Measurements from ENCODE around the gene CCL28.
"Not testable (repeated sequence)": the region's sequence is repeated elsewhere in the genome, so short reads cannot be mapped to it uniquely, and the experiment has no call there.

The CCL28 gene, protein sequence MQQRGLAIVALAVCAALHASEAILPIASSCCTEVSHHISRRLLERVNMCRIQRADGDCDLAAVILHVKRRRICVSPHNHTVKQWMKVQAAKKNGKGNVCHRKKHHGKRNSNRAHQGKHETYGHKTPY

DNA sequence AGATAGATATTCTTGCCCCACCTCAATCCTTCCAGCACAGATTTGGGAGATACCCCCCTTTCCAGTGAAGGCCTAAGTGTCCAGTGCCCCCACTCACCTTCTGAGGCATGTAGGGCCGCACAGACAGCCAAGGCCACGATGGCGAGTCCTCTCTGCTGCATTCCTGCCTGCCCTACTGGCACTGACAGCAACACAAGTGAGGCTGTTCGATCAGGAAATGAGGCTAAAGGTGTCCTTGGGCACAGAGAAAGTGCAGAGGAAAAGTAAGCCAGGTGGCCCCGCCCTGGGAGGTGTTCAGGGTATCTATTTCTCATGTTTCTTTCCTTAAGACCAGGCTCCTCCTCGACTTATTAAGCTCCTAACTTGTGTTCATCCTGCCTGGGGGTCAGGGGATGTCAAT is at the start of gene CCL28:
Gene CCL28, minus strand, starts transcription at position 236 of the 400 bp plus-strand sequence. Its CDS starts 75 bp downstream, at position 161.
- Histone ChIP-seq H3K4me1 (ENCODE audit: insufficient read depth, low read length) (no peaks in the 10 kb centered on the region), H3K9me3 (ENCODE audit: low read length) (no peaks in the 10 kb centered on the region), H3K4me3 (ENCODE audit: low read length) (no peak within 1 kb of the TSS), H3K36me3 (ENCODE audit: insufficient read depth, low read length) (no peaks in the 10 kb centered on the region), H2AFZ (ENCODE audit: low read depth, low read length) (no peak within 1 kb of the TSS), H3K27me3 (ENCODE audit: insufficient read depth, low read length) (no peaks in the 10 kb centered on the region)

DNA sequence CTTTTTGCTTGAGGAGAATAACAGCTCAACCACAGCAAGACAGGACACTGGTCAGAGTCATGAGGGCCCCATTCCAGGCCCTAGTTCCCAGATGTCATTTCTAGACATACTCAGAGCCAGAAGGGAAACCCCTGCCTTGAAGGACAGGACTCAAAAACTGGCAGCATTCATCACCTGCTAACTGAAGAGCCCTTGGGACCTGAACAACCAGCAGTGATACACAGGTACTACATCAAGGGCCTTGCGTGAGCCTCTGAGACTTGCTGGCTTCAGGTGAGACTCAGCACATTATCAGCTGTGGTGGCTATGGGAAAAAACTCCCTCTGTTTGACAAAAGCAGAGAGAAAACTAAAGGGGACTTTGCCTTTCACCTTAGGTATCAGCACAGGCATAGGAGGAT is 48.9 kb upstream of the CCL28 start:
- Histone ChIP-seq H3K4me1 (ENCODE audit: insufficient read depth, low read length) (no peaks in the 10 kb centered on the region), H2AFZ (ENCODE audit: low read depth, low read length) (no peak overlapping the region), H3K27me3 (ENCODE audit: insufficient read depth, low read length) (no peaks in the 10 kb centered on the region), H3K4me3 (ENCODE audit: low read length) (no peak overlapping the region), H3K9me3 (ENCODE audit: low read length) (peaks cover 20% of the 10 kb centered on the region), H3K36me3 (ENCODE audit: insufficient read depth, low read length) (no peaks in the 10 kb centered on the region)

DNA sequence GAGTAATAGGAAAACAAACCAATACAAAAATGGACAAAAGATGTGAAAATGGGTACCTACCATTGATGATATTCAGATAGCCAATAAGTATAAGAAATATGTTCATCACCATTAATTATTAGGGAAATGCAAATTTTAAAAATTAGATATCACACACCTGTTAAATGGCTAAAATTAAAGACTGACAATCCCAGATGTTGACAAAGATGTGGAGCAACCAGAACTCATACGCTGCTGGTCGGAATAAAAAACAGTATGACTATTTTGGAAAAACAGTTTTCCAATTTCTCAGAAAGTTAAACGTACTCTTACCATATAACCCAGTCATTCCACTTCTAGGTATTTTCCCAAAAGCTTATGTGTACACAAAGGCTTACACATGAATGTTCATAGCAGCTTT is 44.4 kb upstream of the CCL28 start:
- H3K4me1 ChIP-seq (ENCODE audit: insufficient read depth, low read length), result no peaks in the 10 kb centered on the region
- H2AFZ ChIP-seq (ENCODE audit: low read depth, low read length), result no peak overlapping the region
- H3K27me3 ChIP-seq (ENCODE audit: insufficient read depth, low read length), result no peaks in the 10 kb centered on the region
- peaks cover 17% of the 10 kb centered on the region for H3K9me3 ChIP-seq (ENCODE audit: low read length)
- H3K36me3 ChIP-seq (ENCODE audit: insufficient read depth, low read length), result no peaks in the 10 kb centered on the region
- no peak overlapping the region for H3K4me3 ChIP-seq (ENCODE audit: low read length)

DNA sequence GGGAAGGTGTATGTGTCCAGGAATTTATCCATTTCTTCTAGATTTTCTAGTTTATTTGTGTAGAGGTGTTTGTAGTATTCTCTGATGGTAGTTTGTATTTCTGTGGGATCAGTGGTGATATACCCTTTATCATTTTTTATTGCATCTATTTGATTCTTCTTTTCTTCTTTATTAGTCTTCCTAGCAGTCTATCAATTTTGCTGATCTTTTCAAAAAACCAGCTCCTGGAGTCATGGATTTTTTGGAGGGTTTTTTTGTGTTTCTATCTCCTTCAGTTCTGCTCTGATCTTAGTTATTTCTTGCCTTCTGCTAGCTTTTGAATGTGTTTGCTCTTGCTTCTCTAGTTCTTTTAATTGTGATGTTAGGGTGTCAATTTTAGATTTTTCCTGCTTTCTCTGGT is 29.4 kb upstream of the CCL28 start:
- not testable (repeated sequence) for H3K27me3 ChIP-seq (ENCODE audit: insufficient read depth, low read length); H3K4me3 ChIP-seq (ENCODE audit: low read length); H3K36me3 ChIP-seq (ENCODE audit: insufficient read depth, low read length); H3K4me1 ChIP-seq (ENCODE audit: insufficient read depth, low read length); H3K9me3 ChIP-seq (ENCODE audit: low read length); H2AFZ ChIP-seq (ENCODE audit: low read depth, low read length)

DNA sequence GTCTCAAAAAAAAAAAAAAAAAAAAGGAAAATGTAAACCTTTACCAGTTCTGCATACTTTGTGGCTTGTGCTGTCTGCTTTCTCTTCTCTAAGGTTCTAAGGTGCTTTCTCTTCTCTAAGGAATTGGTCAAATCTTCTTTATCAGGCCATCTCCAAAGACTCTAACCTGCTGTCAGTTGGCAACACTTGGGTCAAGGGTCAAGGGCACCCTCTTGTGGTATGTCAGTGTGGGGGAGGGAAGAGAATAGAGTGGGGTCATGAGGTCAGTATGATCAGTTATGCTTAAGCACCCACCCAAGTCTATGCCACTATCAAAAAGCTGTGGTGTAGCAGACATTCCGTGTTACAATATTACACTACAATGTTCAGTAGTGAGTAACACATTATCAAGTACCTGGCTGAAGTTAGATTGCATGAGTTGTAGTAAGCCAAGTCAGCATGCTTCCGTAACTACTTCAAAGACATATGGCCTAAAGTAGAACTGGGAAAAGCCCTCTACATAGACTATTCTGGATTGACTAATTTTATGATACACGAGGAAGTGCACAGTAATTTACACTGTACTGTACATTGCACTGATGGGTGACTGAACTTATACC is 25.0 kb upstream of the CCL28 start:
- H3K36me3 ChIP-seq (ENCODE audit: insufficient read depth, low read length), result no peaks in the 10 kb centered on the region
- H3K4me3 ChIP-seq (ENCODE audit: low read length), result no peak overlapping the region
- H3K4me1 ChIP-seq (ENCODE audit: insufficient read depth, low read length), result no peaks in the 10 kb centered on the region
- H3K27me3 ChIP-seq (ENCODE audit: insufficient read depth, low read length), result no peaks in the 10 kb centered on the region
- H3K9me3 ChIP-seq (ENCODE audit: low read length), result no peaks in the 10 kb centered on the region
- no peak overlapping the region for H2AFZ ChIP-seq (ENCODE audit: low read depth, low read length)

DNA sequence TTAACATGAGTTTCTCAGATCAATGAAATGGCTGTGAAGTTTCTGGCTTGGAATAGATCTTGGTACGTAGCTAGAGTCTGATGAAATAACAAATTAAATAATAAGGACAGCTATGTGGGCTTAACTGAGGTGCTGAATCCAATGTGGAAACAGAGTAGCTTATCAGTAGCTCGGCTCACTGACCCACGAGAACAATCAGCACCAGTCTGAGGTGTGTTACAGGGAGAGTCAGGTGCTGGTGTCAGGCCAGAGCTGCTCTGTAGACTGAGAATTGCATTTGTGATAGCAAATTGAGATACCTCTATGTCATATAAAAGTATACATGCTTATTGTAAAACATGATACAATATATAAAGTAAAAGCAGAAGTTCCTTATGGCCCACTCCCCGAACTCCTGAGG is 21.2 kb upstream of the CCL28 start:
- no peaks in the 10 kb centered on the region for H3K9me3 ChIP-seq (ENCODE audit: low read length)
- no peaks in the 10 kb centered on the region for H3K27me3 ChIP-seq (ENCODE audit: insufficient read depth, low read length)
- H3K36me3 ChIP-seq (ENCODE audit: insufficient read depth, low read length), result no peaks in the 10 kb centered on the region
- H3K4me3 ChIP-seq (ENCODE audit: low read length), result no peak overlapping the region
- H3K4me1 ChIP-seq (ENCODE audit: insufficient read depth, low read length), result no peaks in the 10 kb centered on the region
- H2AFZ ChIP-seq (ENCODE audit: low read depth, low read length), result no peak overlapping the region

DNA sequence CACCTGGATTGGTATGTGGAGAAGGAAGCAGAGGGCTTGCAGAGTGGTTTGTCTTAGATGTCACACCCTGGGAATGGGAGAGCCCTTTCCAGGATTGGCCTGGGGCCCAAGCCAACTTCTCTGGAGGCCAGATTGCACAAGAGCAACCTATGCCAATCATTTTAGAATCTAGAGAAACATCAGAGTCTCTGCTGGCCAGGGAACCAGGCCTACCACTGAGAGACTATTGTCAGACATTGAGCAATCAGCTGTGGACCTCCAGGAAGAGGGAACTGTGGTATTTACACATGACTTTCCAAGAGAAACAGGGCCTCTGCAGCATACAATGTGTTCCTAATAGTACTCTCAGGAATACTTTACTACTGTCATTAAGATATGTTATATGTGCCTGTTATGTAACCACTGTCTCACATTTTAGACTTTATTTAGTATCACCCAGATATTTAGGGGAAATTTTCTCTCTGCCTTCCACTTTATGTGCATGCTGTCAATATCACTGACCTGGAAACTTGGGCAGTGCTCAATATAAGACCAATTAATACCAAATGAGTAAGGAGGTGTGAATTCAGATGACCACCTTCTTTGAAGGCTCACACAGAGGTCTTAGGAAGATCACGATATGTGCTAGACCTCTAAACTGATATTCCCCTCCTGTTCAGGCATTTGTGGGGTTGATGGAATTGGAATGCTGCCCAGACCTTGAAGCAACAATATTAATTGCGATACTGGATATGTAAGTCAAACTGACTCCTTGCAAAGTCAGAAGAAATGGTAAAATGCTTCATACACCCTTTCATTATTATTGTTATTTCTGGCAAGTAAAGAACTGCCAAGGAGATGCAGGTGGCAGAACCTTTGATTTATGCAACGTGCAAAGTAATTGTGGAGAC is 20.5 kb upstream of the CCL28 start:
- H3K36me3 ChIP-seq (ENCODE audit: insufficient read depth, low read length), result no peaks in the 10 kb centered on the region
- no peaks in the 10 kb centered on the region for H3K4me1 ChIP-seq (ENCODE audit: insufficient read depth, low read length)
- H3K9me3 ChIP-seq (ENCODE audit: low read length), result no peaks in the 10 kb centered on the region
- no peak overlapping the region for H3K4me3 ChIP-seq (ENCODE audit: low read length)
- H3K27me3 ChIP-seq (ENCODE audit: insufficient read depth, low read length), result no peaks in the 10 kb centered on the region
- no peak overlapping the region for H2AFZ ChIP-seq (ENCODE audit: low read depth, low read length)

DNA sequence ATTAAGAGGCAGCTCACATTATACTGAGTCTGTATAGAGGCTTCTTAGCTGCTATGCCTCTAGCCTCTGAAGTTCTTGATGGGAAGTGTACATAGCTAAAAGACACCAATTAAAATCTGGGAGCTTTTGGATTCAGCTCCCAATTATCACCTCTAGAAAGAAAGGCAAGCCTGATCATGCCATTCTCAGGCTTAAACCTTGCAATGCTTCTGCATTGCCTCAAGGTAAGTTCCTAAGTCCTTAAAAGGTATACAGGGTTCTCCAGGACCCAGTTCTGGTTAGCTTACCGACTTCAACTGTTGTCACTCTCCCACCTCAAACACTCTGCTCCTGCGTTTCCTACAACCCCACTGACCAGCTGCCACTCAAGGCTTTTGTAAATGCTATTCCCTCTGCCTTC is 17.5 kb upstream of the CCL28 start:
- no peaks in the 10 kb centered on the region for H3K27me3 ChIP-seq (ENCODE audit: insufficient read depth, low read length)
- H3K4me3 ChIP-seq (ENCODE audit: low read length), result no peak overlapping the region
- no peaks in the 10 kb centered on the region for H3K4me1 ChIP-seq (ENCODE audit: insufficient read depth, low read length)
- no peaks in the 10 kb centered on the region for H3K36me3 ChIP-seq (ENCODE audit: insufficient read depth, low read length)
- H3K9me3 ChIP-seq (ENCODE audit: low read length), result peaks cover 4% of the 10 kb centered on the region
- no peak overlapping the region for H2AFZ ChIP-seq (ENCODE audit: low read depth, low read length)

DNA sequence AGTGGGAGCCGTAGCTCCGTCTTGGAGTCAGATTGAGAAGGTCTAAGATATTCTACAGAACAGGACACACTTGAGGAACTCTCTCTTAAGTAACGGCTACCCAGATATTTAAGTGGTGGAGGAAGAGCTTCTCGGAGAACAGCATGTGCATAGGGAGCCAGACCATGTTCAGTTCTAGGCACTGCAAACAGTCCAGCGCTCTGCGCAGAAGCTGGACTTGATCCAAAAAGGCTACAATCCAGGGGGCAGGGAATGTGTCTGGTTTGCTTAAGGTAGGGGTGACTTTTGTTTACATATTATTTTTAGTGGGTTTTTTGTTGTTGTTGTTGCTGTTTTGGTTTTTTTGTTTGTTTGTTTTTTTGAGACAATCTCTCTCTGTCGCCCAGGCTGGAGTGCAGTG is 16.8 kb upstream of the CCL28 start:
- Histone ChIP-seq H3K9me3 (ENCODE audit: low read length) (peaks cover 4% of the 10 kb centered on the region), H3K4me1 (ENCODE audit: insufficient read depth, low read length) (no peaks in the 10 kb centered on the region), H3K4me3 (ENCODE audit: low read length) (no peak overlapping the region), H3K27me3 (ENCODE audit: insufficient read depth, low read length) (no peaks in the 10 kb centered on the region), H2AFZ (ENCODE audit: low read depth, low read length) (no peak overlapping the region), H3K36me3 (ENCODE audit: insufficient read depth, low read length) (no peaks in the 10 kb centered on the region)

DNA sequence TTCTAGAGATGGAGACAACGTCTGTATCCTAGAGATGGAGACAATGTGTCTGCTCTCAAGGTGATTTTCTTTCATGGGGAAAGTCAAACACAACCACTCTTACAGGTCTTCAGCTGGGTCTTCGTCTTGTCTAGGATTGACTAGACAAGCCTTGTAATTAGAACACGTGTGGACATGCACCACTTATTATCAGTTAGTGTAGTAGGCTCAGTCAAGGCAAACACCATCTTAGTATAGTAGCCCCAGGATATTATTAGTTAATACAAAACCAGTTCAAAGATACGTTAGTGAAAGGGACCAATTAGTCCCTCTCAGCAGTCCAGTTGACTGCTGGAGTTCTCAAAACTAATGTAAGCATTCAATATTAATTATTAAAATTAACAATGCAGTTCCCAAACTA is 15.1 kb upstream of the CCL28 start:
- H2AFZ ChIP-seq (ENCODE audit: low read depth, low read length), result no peak overlapping the region
- no peaks in the 10 kb centered on the region for H3K27me3 ChIP-seq (ENCODE audit: insufficient read depth, low read length)
- H3K36me3 ChIP-seq (ENCODE audit: insufficient read depth, low read length), result no peaks in the 10 kb centered on the region
- no peaks in the 10 kb centered on the region for H3K4me1 ChIP-seq (ENCODE audit: insufficient read depth, low read length)
- no peak overlapping the region for H3K4me3 ChIP-seq (ENCODE audit: low read length)
- H3K9me3 ChIP-seq (ENCODE audit: low read length), result peaks cover 4% of the 10 kb centered on the region

DNA sequence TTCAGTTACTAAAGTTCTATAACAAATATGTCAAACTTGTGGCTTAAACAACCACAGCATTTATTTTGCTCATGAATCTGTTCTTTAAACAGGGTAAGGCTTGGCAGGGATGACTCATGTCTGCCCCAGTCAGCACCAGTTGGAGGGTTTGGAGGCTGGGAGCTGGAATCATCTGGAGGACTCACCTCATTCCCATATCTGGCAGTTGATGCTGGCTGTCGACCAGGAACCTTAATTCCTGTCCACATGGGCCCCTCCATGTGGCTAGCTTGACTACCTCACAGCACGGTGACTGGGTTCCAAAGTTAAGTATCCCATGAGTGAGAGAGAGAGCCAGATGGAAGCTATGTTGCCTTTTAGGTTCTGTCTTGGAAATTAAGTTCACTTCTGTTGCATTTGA is 13.8 kb upstream of the CCL28 start:
- no peaks in the 10 kb centered on the region for H3K4me1 ChIP-seq (ENCODE audit: insufficient read depth, low read length)
- peaks cover 4% of the 10 kb centered on the region for H3K9me3 ChIP-seq (ENCODE audit: low read length)
- H2AFZ ChIP-seq (ENCODE audit: low read depth, low read length), result no peak overlapping the region
- no peaks in the 10 kb centered on the region for H3K36me3 ChIP-seq (ENCODE audit: insufficient read depth, low read length)
- H3K27me3 ChIP-seq (ENCODE audit: insufficient read depth, low read length), result no peaks in the 10 kb centered on the region
- no peak overlapping the region for H3K4me3 ChIP-seq (ENCODE audit: low read length)

DNA sequence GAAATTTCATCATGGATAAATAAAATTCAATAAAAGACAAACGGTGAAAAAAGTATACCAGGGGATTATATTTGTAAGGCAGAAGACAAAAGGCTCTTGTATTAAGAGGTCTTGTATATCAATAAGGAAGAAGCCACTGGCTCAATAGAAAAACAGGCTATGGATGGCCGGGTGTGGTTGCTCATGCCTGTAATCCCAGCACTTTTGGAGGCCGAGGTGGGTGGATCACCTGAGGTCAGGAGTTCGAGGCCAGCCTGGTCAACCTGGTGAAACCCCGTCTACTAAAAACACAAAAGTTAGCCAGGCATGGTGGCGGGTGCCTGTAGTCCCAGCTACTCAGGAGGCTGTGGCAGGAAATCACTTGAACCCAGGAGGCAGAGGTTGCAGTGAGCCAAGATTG is 10.9 kb upstream of the CCL28 start:
- not testable (repeated sequence) for H3K4me1 ChIP-seq (ENCODE audit: insufficient read depth, low read length); H3K9me3 ChIP-seq (ENCODE audit: low read length); H3K4me3 ChIP-seq (ENCODE audit: low read length); H2AFZ ChIP-seq (ENCODE audit: low read depth, low read length); H3K36me3 ChIP-seq (ENCODE audit: insufficient read depth, low read length); H3K27me3 ChIP-seq (ENCODE audit: insufficient read depth, low read length)

DNA sequence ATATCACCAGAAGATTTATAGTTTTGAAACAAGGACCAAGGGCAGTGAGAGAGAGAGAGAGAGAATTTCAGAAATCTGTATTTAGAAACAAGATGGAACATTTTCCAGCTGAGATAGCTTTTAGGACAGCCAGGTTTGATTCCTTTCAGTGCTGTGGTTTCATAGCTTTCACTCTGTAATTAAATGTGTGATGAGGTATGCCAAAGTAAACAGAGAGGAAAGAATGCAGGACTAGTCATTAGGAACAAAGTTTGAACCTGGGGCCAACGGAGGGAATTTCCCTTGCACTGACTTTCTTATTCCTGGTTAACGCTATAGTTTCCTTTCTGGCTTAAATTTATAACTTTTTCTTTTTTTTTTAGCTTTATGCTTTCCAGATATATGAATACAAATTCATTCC is 10.0 kb upstream of the CCL28 start:
- Histone ChIP-seq H3K4me3 (ENCODE audit: low read length) (no peak overlapping the region), H2AFZ (ENCODE audit: low read depth, low read length) (no peak overlapping the region), H3K4me1 (ENCODE audit: insufficient read depth, low read length) (no peaks in the 10 kb centered on the region), H3K27me3 (ENCODE audit: insufficient read depth, low read length) (no peaks in the 10 kb centered on the region), H3K9me3 (ENCODE audit: low read length) (peaks cover 4% of the 10 kb centered on the region), H3K36me3 (ENCODE audit: insufficient read depth, low read length) (no peaks in the 10 kb centered on the region)

Measured in neuron (in vitro differentiated cells).